ENCODE measurements around the gene HNRNPU.

DNA sequence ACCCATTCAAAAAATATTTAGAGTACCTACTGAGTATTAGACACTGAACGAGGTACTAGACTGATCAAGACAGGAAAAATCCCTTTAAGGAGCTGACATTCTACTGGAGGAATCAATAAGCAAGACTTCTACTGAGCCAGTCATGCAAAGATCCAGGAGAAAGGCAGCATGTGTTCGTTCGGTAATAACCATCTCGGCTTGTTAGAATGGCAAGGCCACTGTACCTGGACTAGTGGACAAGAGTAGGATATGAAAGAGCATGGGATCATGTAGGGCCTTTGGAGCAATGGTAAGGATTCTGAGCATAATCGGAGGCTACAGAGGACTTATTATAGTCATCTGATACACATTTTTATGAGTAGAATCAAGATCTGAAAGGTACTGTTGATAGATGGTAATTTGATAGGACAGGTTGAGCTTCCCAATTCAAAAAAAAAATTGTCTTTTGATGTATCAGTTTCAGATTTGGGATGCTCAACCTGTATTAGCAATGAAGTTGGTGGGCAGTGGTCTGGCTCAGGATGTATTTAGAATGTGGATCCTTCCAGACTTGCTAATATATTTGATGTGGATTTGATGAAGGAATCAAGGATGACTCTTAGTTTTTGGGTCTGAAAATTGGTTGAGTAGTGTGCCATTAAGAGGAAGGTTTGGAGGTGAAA lies 26.6 kb downstream of the HNRNPU start:
- TF ChIP-seq POLR2A (IDR thresholded peaks at IDR 0.05; ENCODE audit: low read depth, low read length), result no peak
- TF ChIP-seq POLR2AphosphoS5 (IDR thresholded peaks at IDR 0.05; ENCODE audit: low read depth, low read length), result no peak
- no peak for TF ChIP-seq TAF1 (IDR thresholded peaks at IDR 0.05; ENCODE audit: borderline replicate concordance, low read depth, low read length)
